IMR-90 (cell line): ENCODE data around the gene L1TD1. TPM values are rescaled to one million over a fixed set of nuclear protein-coding genes. Genes with fewer than 3 reads are reported as not detected.

ENCODE experiments used
- ATAC-seq: fragments of 200-7000 bp; cut with Tn5 transposase; 2 replicates; pipeline ENCODE4 v1.9.1; 2020; ENCODE audit warnings: low read depth, mild to moderate bottlenecking, moderate library complexity
- BruUV-seq: library from RNA; stranded (reverse); fragments of 400-500 nt; replicated peaks from 2 replicates; lab custom pipeline; 2021; lab: Mats Ljungman, UMichigan
- CTCF ChIA-PET: fragments of 300-600 bp; formaldehyde crosslinking; extraction: SDS; loops from one replicate; lab custom pipeline; 2021; ENCODE audit warnings: antibody characterized with exemption; lab: Yijun Ruan, JAX
- POLR2A ChIA-PET: fragments of 300-600 bp; sonication (Branson Sonifier 250); formaldehyde crosslinking; loops from one replicate; lab custom pipeline; 2022; ENCODE audit warnings: antibody characterized with exemption; ENCODE audit not compliant: unreplicated experiment; lab: Charles Lee
- DNase-seq: peaks from one replicate; pipeline ENCODE4 v3.0.0; 2013
- H2AFZ ChIP-seq: replicated peaks from 2 replicates; pipeline ENCODE3; 2013; ENCODE audit warnings: low read length, mild to moderate bottlenecking; ENCODE audit not compliant: poor library complexity
- H2AK5ac ChIP-seq: 2 replicates; pipeline ENCODE4 v1.6.1; 2013; ENCODE audit warnings: low read depth, low read length, inconsistent platforms
- H2AK9ac ChIP-seq: replicated peaks from 2 replicates; pipeline ENCODE3; 2013; ENCODE audit warnings: mild to moderate bottlenecking, low read depth, low read length, moderate library complexity; ENCODE audit not compliant: poor library complexity
- H2BK120ac ChIP-seq: 2 replicates; pipeline ENCODE4 v1.6.1; 2013; ENCODE audit warnings: low read depth, low read length, inconsistent platforms
- H2BK15ac ChIP-seq: 3 replicates; pipeline ENCODE4 v1.6.1; 2013; ENCODE audit warnings: low read depth, low read length, inconsistent platforms
- H2BK20ac ChIP-seq: 2 replicates; pipeline ENCODE4 v1.6.1; 2013; ENCODE audit warnings: low read depth, mild to moderate bottlenecking, inconsistent platforms, low read length, moderate library complexity
- H2BK5ac ChIP-seq: 2 replicates; pipeline ENCODE4 v1.6.1; 2013; ENCODE audit warnings: mild to moderate bottlenecking, low read depth, low read length, inconsistent platforms; ENCODE audit not compliant: poor library complexity, severe bottlenecking
- H3K14ac ChIP-seq: replicated peaks from 2 replicates; pipeline ENCODE4 v1.6.1; 2013; ENCODE audit warnings: low read depth, low read length, inconsistent platforms
- H3K18ac ChIP-seq: 2 replicates; pipeline ENCODE4 v1.6.1; 2013; ENCODE audit warnings: low read depth, low read length, control low read depth
- H3K23ac ChIP-seq: 2 replicates; pipeline ENCODE4 v1.6.1; 2013; ENCODE audit warnings: low read depth, low read length, inconsistent platforms
- H3K27ac ChIP-seq: 2 replicates; pipeline ENCODE4 v1.5.1; 2013; ENCODE audit warnings: mild to moderate bottlenecking, control low read depth, low read length; ENCODE audit not compliant: insufficient read depth
- H3K27me3 ChIP-seq: 2 replicates; pipeline ENCODE4 v1.6.1; 2013; ENCODE audit warnings: low read length; ENCODE audit not compliant: control insufficient read depth, insufficient read depth
- H3K36me3 ChIP-seq: 2 replicates; pipeline ENCODE4 v1.6.1; 2013; ENCODE audit warnings: low read length, mixed read lengths; ENCODE audit not compliant: control insufficient read depth, insufficient read depth
- H3K4ac ChIP-seq: 2 replicates; pipeline ENCODE4 v1.6.1; 2013; ENCODE audit warnings: low read depth, low read length, inconsistent platforms
- H3K4me1 ChIP-seq: 2 replicates; pipeline ENCODE4 v1.6.1; 2013; ENCODE audit warnings: low read length, mixed read lengths; ENCODE audit not compliant: control insufficient read depth, insufficient read depth
- H3K4me2 ChIP-seq: 2 replicates; pipeline ENCODE4 v1.6.1; 2013; ENCODE audit warnings: low read depth, mild to moderate bottlenecking, control low read depth, low read length, moderate library complexity
- H3K4me3 ChIP-seq: 2 replicates; pipeline ENCODE4 v1.5.1; 2013; ENCODE audit warnings: low read depth, mild to moderate bottlenecking, control low read depth, low read length, moderate library complexity; ENCODE audit not compliant: insufficient read depth
- H3K56ac ChIP-seq: 2 replicates; pipeline ENCODE4 v1.6.1; 2013; ENCODE audit warnings: low read length, inconsistent platforms; ENCODE audit not compliant: insufficient read depth; ENCODE audit errors: extremely low read depth
- H3K79me1 ChIP-seq, 2 experiments: 2 replicates each; pipeline ENCODE4 v1.6.1; 2013; ENCODE audit warnings: low read length in 2 of 2, inconsistent platforms in 1 of 2, low read depth in 1 of 2
- H3K9ac ChIP-seq: 2 replicates; pipeline ENCODE4 v1.6.1; 2013; ENCODE audit warnings: low read depth, low read length, control low read depth
- H3K9me1 ChIP-seq: 2 replicates; pipeline ENCODE4 v1.6.1; 2013; ENCODE audit warnings: low read length, inconsistent platforms; ENCODE audit not compliant: insufficient read depth
- H3K9me3 ChIP-seq: 2 replicates; pipeline ENCODE4 v1.6.1; 2013; ENCODE audit warnings: low read length; ENCODE audit not compliant: control insufficient read depth, insufficient read depth
- H4K20me1 ChIP-seq: 2 replicates; pipeline ENCODE4 v1.6.1; 2013; ENCODE audit warnings: low read length, inconsistent platforms; ENCODE audit not compliant: insufficient read depth
- H4K5ac ChIP-seq: 2 replicates; pipeline ENCODE4 v1.6.1; 2013; ENCODE audit warnings: mild to moderate bottlenecking, low read depth, low read length, control low read depth
- H4K8ac ChIP-seq, 2 experiments: 2 replicates each; pipeline ENCODE4 v1.6.1; 2013; ENCODE audit warnings: low read depth in 2 of 2, low read length in 2 of 2, control low read depth in 1 of 2, inconsistent platforms in 1 of 2
- H4K91ac ChIP-seq: 2 replicates; pipeline ENCODE4 v1.6.1; 2013; ENCODE audit warnings: low read depth, low read length, inconsistent platforms; ENCODE audit not compliant: insufficient read depth
- BHLHE40 ChIP-seq: fragments of 150-350 bp; IDR thresholded peaks from 2 replicates; pipeline ENCODE4 v1.6.1; 2016; ENCODE audit warnings: mild to moderate bottlenecking, low read depth, low read length
- CEBPB ChIP-seq: IDR thresholded peaks from 2 replicates; pipeline ENCODE4 v1.6.1; 2012; ENCODE audit warnings: low read depth, low read length, improper control_type of control experiment
- CHD1 ChIP-seq: IDR thresholded peaks from 2 replicates; pipeline ENCODE4 v1.6.1; 2012; ENCODE audit warnings: low read depth, low read length, improper control_type of control experiment
- FOS ChIP-seq: fragments of 150-350 bp; IDR thresholded peaks from 2 replicates; pipeline ENCODE4 v1.6.1; 2016; ENCODE audit warnings: low read depth, low read length
- MAFK ChIP-seq: IDR thresholded peaks from 2 replicates; pipeline ENCODE4 v1.6.1; 2012; ENCODE audit warnings: low read depth, low read length, improper control_type of control experiment
- MAZ ChIP-seq: IDR thresholded peaks from 2 replicates; pipeline ENCODE4 v1.6.1; 2012; ENCODE audit warnings: low read depth, mild to moderate bottlenecking, low read length, improper control_type of control experiment, moderate library complexity, borderline replicate concordance
- MXI1 ChIP-seq: IDR thresholded peaks from 2 replicates; pipeline ENCODE4 v1.6.1; 2012; ENCODE audit warnings: low read depth, mild to moderate bottlenecking, low read length, moderate library complexity, borderline replicate concordance
- NFE2L2 ChIP-seq: fragments of 150-350 bp; IDR thresholded peaks from 2 replicates; pipeline ENCODE4 v1.6.1; 2016; ENCODE audit warnings: low read depth, mild to moderate bottlenecking, low read length
- POLR2A ChIP-seq: IDR thresholded peaks from 2 replicates; pipeline ENCODE4 v1.6.1; 2012; ENCODE audit warnings: mild to moderate bottlenecking, low read depth, low read length
- RAD21 ChIP-seq: IDR thresholded peaks from 2 replicates; pipeline ENCODE4 v1.6.1; 2012; ENCODE audit warnings: low read length, improper control_type of control experiment
- RCOR1 ChIP-seq: IDR thresholded peaks from 2 replicates; pipeline ENCODE4 v1.6.1; 2012; ENCODE audit warnings: mild to moderate bottlenecking, low read length, improper control_type of control experiment; ENCODE audit not compliant: insufficient replicate concordance
- RFX5 ChIP-seq: IDR thresholded peaks from 2 replicates; pipeline ENCODE4 v1.8.0; 2012; ENCODE audit warnings: low read depth, mild to moderate bottlenecking, low read length, moderate library complexity
- SMC3 ChIP-seq: fragments of 150-350 bp; IDR thresholded peaks from 2 replicates; pipeline ENCODE4 v1.6.1; 2016; ENCODE audit warnings: low read depth, mild to moderate bottlenecking, antibody characterized with exemption, low read length, moderate library complexity
- WGBS, 2 experiments: methylation state at CpG; one replicate each; pipeline versions ENCODE4 v1.1.5 to v1.1.7; 2013; ENCODE audit warnings: missing lambda C conversion rate in 2 of 2; ENCODE audit not compliant: insufficient read length in 1 of 2; ENCODE audit errors: extremely low coverage in 2 of 2; 5-methylcytosine and 5-hydroxymethylcytosine counted together
- dilution Hi-C: fragments of 300-500 bp; cut with HindIII; formaldehyde crosslinking; loops from one replicate; pipeline ENCODE4 v1.14.3; 2018; ENCODE audit warnings: low sequenced_read_pairs; ENCODE audit not compliant: unreplicated experiment
- in situ Hi-C: fragments of 300-500 bp; cut with MboI; formaldehyde crosslinking; loops from 3 replicates; pipeline ENCODE4 v1.14.3; 2019; ENCODE audit warnings: low sequenced_read_pairs, inconsistent platforms, mixed read lengths
- intact Hi-C: fragments of 100-400 bp; cut with micrococcal nuclease; formaldehyde crosslinking; loops from 2 replicates; pipeline ENCODE4 v1.10.0; 2022
- polyA plus RNA-seq, 3 experiments: library from polyadenylated mRNA; depleted of rRNA; stranded (reverse); fragments of >200 nt; gene quantifications; 2 replicates each; pipeline ENCODE4 v1.2.3, GENCODE V29; 2012; ENCODE audit warnings: low replicate concordance in 1 of 3
- total RNA-seq: library from RNA; depleted of rRNA; stranded (reverse); fragments of >200 nt; gene quantifications from 2 replicates; pipeline ENCODE4 v1.2.3, GENCODE V29; 2012
- TF ChIP-seq, protein P1 (sequence below): conservative IDR thresholded peaks from 2 replicates; pipeline ENCODE4 v1.5.1; 2012; ENCODE audit warnings: mild to moderate bottlenecking, low read depth, low read length, improper control_type of control experiment
- TF ChIP-seq, protein P2 (sequence below): fragments of 150-350 bp; IDR thresholded peaks from 2 replicates; pipeline ENCODE4 v1.6.1; 2016; ENCODE audit warnings: low read depth, mild to moderate bottlenecking, low read length, moderate library complexity, borderline replicate concordance
- TF ChIP-seq, protein P3 (sequence below): fragments of 150-350 bp; IDR thresholded peaks from 2 replicates; pipeline ENCODE4 v1.6.1; 2017; ENCODE audit warnings: mild to moderate bottlenecking, antibody characterized with exemption, low read length, low read depth

L1TD1 gene
- total and polyA plus RNA-seq, 2 of the 4 experiments (the other 2 are of a cell fraction) = not detected

DNA sequence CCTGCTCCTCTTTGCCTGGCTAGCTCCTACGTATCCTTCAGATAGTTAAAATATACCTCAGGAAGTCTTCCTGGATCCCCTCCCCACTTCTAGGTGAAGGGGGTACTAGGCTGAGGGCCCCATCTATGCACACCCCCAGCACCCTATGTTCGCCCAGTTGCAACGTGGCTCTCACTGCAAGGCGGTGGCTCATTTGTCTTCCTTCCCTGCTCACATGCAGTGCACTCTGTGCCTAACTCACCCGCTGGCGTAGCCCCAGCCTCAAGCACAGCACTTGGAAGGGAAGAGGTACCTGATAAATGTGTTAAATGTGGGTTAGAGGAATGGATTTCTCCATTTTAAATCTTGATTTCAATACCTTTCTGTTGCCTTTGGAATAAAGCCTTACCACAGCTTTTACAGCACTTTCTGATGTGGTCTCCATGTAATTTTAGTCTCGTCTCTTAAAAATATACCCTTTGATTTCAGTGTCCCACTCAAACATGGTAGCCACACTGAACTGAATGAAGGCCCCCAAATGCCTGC lies 39.3 kb downstream of the L1TD1 start:
- Histone ChIP-seq H3K9ac (no peak overlapping the region), H3K56ac (no peak overlapping the region), H3K9me1 (no peaks in the 10 kb centered on the region), H3K27me3 (no peaks in the 10 kb centered on the region), H4K20me1 (no peaks in the 10 kb centered on the region), H3K4me2 (no peak overlapping the region), H2AK5ac (no peak overlapping the region), H3K23ac (no peak overlapping the region), H3K4me1 (no peaks in the 10 kb centered on the region), H2AFZ (no peak overlapping the region), H2AK9ac (no peak overlapping the region), H2BK20ac (no peak overlapping the region), H3K14ac (no peak overlapping the region), H2BK5ac (no peak overlapping the region), H2BK120ac (no peak overlapping the region), H3K4me3 (no peak overlapping the region), H3K36me3 (no peaks in the 10 kb centered on the region), H2BK15ac (no peak overlapping the region), H4K5ac (no peak overlapping the region), H3K18ac (no peak overlapping the region), H3K9me3 (peaks cover 5% of the 10 kb centered on the region), H4K8ac (no peak overlapping the region), H4K91ac (no peak overlapping the region), H3K27ac (no peak overlapping the region), H3K79me1 (no peaks in the 10 kb centered on the region), H3K4ac (no peak overlapping the region)
- ChIA-PET POLR2A (no interaction called here), CTCF (interaction anchor here (0.6 kb wide), 1 partner anchor 116 kb away, joined by 3 read pairs; no protein-coding TSS in a partner anchor)
- DNase-seq (no peak), ATAC-seq (no peak)
- intact Hi-C loops (no loop called here), dilution Hi-C loops (no loop called here), in situ Hi-C loops (no loop called here)
- TF ChIP-seq CEBPB (no peak), SMC3 (no peak), CHD1 (no peak), POLR2A (no peak), RAD21 (no peak), MXI1 (no peak), MAZ (no peak), NFE2L2 (no peak), RCOR1 (no peak), FOS (no peak), RFX5 (no peak), MAFK (no peak), BHLHE40 (no peak)
- TF ChIP-seq, protein P1, sequence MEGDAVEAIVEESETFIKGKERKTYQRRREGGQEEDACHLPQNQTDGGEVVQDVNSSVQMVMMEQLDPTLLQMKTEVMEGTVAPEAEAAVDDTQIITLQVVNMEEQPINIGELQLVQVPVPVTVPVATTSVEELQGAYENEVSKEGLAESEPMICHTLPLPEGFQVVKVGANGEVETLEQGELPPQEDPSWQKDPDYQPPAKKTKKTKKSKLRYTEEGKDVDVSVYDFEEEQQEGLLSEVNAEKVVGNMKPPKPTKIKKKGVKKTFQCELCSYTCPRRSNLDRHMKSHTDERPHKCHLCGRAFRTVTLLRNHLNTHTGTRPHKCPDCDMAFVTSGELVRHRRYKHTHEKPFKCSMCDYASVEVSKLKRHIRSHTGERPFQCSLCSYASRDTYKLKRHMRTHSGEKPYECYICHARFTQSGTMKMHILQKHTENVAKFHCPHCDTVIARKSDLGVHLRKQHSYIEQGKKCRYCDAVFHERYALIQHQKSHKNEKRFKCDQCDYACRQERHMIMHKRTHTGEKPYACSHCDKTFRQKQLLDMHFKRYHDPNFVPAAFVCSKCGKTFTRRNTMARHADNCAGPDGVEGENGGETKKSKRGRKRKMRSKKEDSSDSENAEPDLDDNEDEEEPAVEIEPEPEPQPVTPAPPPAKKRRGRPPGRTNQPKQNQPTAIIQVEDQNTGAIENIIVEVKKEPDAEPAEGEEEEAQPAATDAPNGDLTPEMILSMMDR = no peak
- TF ChIP-seq, protein P2, sequence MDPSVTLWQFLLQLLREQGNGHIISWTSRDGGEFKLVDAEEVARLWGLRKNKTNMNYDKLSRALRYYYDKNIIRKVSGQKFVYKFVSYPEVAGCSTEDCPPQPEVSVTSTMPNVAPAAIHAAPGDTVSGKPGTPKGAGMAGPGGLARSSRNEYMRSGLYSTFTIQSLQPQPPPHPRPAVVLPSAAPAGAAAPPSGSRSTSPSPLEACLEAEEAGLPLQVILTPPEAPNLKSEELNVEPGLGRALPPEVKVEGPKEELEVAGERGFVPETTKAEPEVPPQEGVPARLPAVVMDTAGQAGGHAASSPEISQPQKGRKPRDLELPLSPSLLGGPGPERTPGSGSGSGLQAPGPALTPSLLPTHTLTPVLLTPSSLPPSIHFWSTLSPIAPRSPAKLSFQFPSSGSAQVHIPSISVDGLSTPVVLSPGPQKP = no peak
- TF ChIP-seq, protein P3, sequence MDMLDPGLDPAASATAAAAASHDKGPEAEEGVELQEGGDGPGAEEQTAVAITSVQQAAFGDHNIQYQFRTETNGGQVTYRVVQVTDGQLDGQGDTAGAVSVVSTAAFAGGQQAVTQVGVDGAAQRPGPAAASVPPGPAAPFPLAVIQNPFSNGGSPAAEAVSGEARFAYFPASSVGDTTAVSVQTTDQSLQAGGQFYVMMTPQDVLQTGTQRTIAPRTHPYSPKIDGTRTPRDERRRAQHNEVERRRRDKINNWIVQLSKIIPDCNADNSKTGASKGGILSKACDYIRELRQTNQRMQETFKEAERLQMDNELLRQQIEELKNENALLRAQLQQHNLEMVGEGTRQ = no peak
- WGBS, 2 experiments = no CpG with 5 or more reads among the region's 7 CpGs
- BruUV-seq = no TSS peak
